Measurements from ENCODE around the gene ENDOD1. TPM values are rescaled to one million over a fixed set of nuclear protein-coding genes. Genes with fewer than 3 reads are reported as not detected.

Gene ENDOD1
- total and polyA plus RNA-seq, 2 donors (not counting 1 experiment from before 2014, with no cell fraction given), result 7.0 to 11.7 TPM

DNA sequence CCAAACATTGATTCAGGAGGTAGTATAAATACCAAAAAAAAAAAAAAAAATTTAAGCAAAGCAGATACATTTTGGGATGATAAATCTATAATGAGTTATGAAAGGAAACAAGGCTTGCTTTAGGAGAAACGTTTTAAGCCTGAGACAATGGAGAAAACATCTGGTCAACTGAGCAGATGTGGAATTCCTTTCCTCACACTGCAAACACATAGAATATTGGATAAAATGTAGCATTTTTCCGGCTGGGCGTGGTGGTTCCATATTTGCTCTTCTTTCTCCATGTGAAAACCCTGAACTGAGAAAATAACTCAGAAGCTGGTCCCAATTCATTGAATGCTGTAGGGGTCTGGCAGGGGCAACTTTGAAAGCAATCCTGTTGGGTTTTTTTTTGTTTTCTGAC, 33.9 kb downstream of the ENDOD1 start:
- Histone ChIP-seq H3K9me3 (ENCODE audit: control extremely low read depth in 1 of 3, control insufficient read depth in 2 of 3, insufficient read depth in 1 of 3, low read length in 2 of 3) (no peaks in the 10 kb centered on the region), H3K4me2 (replicated peaks; ENCODE audit: low read depth, low read length, poor library complexity, severe bottlenecking) (no peak overlapping the region), H2AFZ (ENCODE audit: insufficient read depth, low read depth, low read length, poor library complexity, severe bottlenecking) (no peak overlapping the region), H4K20me1 (ENCODE audit: control insufficient read depth, insufficient read depth, low read length, poor library complexity, severe bottlenecking) (peaks cover 17% of the 10 kb centered on the region), H3K79me2 (ENCODE audit: control insufficient read depth, insufficient read depth, low read length) (peaks cover 45% of the 10 kb centered on the region), H3K9ac (ENCODE audit: low read length) (no peak overlapping the region), H3K4me1 (ENCODE audit: control insufficient read depth in 2 of 2, insufficient read depth in 2 of 2, low read length in 2 of 2) (no peaks in the 10 kb centered on the region), H3K4me3 (ENCODE audit: control extremely low read depth in 1 of 5, extremely low read depth in 1 of 5, insufficient read depth in 1 of 5, low read depth in 2 of 5, low read length in 4 of 5) (no peak overlapping the region), H3K27ac (ENCODE audit: low read length in 2 of 2) (no peak overlapping the region), H3K36me3 (replicated peaks in 1 of 2; ENCODE audit: control extremely low read depth in 1 of 2, control insufficient read depth in 1 of 2, extremely low read depth in 1 of 2, insufficient read depth in 2 of 2, low read length in 1 of 2) (peaks cover 1 to 10% of the 10 kb centered on the region in 2 experiments), H3K27me3 (replicated peaks in 1 of 4; ENCODE audit: control extremely low read depth in 1 of 4, control insufficient read depth in 3 of 4, insufficient read depth in 4 of 4, low read length in 3 of 4) (no peaks in the 10 kb centered on the region)
- H3K27me3 Mint-ChIP-seq, result no peaks in the 10 kb centered on the region
- TF ChIP-seq EZH2 (IDR thresholded peaks at IDR 0.05; ENCODE audit: borderline replicate concordance, insufficient read depth, low read depth, low read length, poor library complexity, severe bottlenecking), result no peak
- TF ChIP-seq, protein P1, sequence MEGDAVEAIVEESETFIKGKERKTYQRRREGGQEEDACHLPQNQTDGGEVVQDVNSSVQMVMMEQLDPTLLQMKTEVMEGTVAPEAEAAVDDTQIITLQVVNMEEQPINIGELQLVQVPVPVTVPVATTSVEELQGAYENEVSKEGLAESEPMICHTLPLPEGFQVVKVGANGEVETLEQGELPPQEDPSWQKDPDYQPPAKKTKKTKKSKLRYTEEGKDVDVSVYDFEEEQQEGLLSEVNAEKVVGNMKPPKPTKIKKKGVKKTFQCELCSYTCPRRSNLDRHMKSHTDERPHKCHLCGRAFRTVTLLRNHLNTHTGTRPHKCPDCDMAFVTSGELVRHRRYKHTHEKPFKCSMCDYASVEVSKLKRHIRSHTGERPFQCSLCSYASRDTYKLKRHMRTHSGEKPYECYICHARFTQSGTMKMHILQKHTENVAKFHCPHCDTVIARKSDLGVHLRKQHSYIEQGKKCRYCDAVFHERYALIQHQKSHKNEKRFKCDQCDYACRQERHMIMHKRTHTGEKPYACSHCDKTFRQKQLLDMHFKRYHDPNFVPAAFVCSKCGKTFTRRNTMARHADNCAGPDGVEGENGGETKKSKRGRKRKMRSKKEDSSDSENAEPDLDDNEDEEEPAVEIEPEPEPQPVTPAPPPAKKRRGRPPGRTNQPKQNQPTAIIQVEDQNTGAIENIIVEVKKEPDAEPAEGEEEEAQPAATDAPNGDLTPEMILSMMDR (IDR thresholded peaks at IDR 0.05), result no peak
- CTCF ChIA-PET, result interaction anchor here (1.0 kb wide), 1 partner anchor 14 kb away, joined by 7 read pairs; no protein-coding TSS in a partner anchor
- H3K27ac Mint-ChIP-seq, result no peak overlapping the region
- peaks cover 13% of the 10 kb centered on the region for H3K4me1 Mint-ChIP-seq
- no peaks in the 10 kb centered on the region for H3K9me3 Mint-ChIP-seq (ENCODE audit: insufficient read depth)
- intact Hi-C loops (cut with micrococcal nuclease), result no loop called here
- no peak for ATAC-seq (ENCODE audit: low read depth)
- WGBS (ENCODE audit: insufficient coverage), result no CpG with 5 or more reads among the region's 3 CpGs
- no peak overlapping the region for H3K4me3 Mint-ChIP-seq
- no peak for DNase-seq
- POLR2A ChIA-PET, result no interaction called here

DNA sequence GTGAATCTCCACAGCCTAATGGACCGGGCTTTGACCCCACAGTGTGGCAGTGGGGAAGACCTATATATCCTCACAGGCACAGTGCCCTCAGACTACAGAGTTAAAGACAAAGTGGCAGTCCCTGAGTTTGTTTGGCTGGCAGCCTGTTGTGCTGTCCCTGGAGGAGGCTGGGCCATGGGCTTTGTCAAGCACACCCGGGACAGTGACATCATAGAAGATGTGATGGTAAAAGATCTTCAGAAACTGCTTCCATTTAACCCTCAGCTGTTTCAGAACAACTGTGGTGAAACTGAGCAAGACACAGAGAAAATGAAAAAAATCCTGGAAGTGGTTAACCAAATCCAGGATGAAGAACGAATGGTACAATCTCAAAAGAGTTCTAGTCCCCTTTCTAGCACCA, 39.0 kb downstream of the ENDOD1 start:
- intact Hi-C loops (cut with micrococcal nuclease), result no loop called here
- Histone ChIP-seq H3K27ac (ENCODE audit: low read length in 2 of 2) (no peak overlapping the region), H3K4me2 (replicated peaks; ENCODE audit: low read depth, low read length, poor library complexity, severe bottlenecking) (no peak overlapping the region), H3K27me3 (replicated peaks in 1 of 4; ENCODE audit: control extremely low read depth in 1 of 4, control insufficient read depth in 3 of 4, insufficient read depth in 4 of 4, low read length in 3 of 4) (no peaks in the 10 kb centered on the region), H4K20me1 (ENCODE audit: control insufficient read depth, insufficient read depth, low read length, poor library complexity, severe bottlenecking) (no peaks in the 10 kb centered on the region), H3K4me3 (ENCODE audit: control extremely low read depth in 1 of 5, extremely low read depth in 1 of 5, insufficient read depth in 1 of 5, low read depth in 2 of 5, low read length in 4 of 5) (no peak overlapping the region), H3K9ac (ENCODE audit: low read length) (no peak overlapping the region), H3K36me3 (replicated peaks in 1 of 2; ENCODE audit: control extremely low read depth in 1 of 2, control insufficient read depth in 1 of 2, extremely low read depth in 1 of 2, insufficient read depth in 2 of 2, low read length in 1 of 2) (peaks cover 0 to 29% of the 10 kb centered on the region in 2 experiments), H3K4me1 (ENCODE audit: control insufficient read depth in 2 of 2, insufficient read depth in 2 of 2, low read length in 2 of 2) (no peaks in the 10 kb centered on the region), H3K9me3 (ENCODE audit: control extremely low read depth in 1 of 3, control insufficient read depth in 2 of 3, insufficient read depth in 1 of 3, low read length in 2 of 3) (no peaks in the 10 kb centered on the region), H2AFZ (ENCODE audit: insufficient read depth, low read depth, low read length, poor library complexity, severe bottlenecking) (no peak overlapping the region), H3K79me2 (ENCODE audit: control insufficient read depth, insufficient read depth, low read length) (peaks cover 7% of the 10 kb centered on the region)
- ChIA-PET CTCF (no interaction called here), POLR2A (no interaction called here)
- WGBS (ENCODE audit: insufficient coverage), result 83% methylated on average over 1 of the region's 3 CpGs
- no peak for TF ChIP-seq EZH2 (IDR thresholded peaks at IDR 0.05; ENCODE audit: borderline replicate concordance, insufficient read depth, low read depth, low read length, poor library complexity, severe bottlenecking)
- H3K27me3 Mint-ChIP-seq, result no peaks in the 10 kb centered on the region
- DNase-seq, result no peak
- peak overlapping the region; percentile 15 for H3K27ac Mint-ChIP-seq
- H3K4me1 Mint-ChIP-seq, result peaks cover 2% of the 10 kb centered on the region
- H3K9me3 Mint-ChIP-seq (ENCODE audit: insufficient read depth), result no peaks in the 10 kb centered on the region
- no peak overlapping the region for H3K4me3 Mint-ChIP-seq
- no peak for ATAC-seq (ENCODE audit: low read depth)

All from B cell (primary cell).